Heart right ventricle (tissue), 16 donors: ENCODE measurements around the gene CAMK1D. TPM values are rescaled to one million over a fixed set of nuclear protein-coding genes. Genes with fewer than 3 reads are reported as not detected.

Experiments used
- ATAC-seq, 8 donors: fragments of 200-7000 bp; cut with Tn5 transposase; one replicate each; pipeline ENCODE4 v1.9.1; 2020; ENCODE audit warnings: mild to moderate bottlenecking in 8 of 8, moderate library complexity in 8 of 8, moderate number of reproducible peaks in 1 of 8
- DNase-seq, 2 donors: peaks; one replicate each; pipeline ENCODE4 v3.0.0-alpha.2; 2020
- H3K27ac ChIP-seq, 10 donors: fragments of 200-600 bp; sonication (generic) in 2 of 10; one replicate each; pipeline versions ENCODE4 v1.5.0 to v1.8.0; 2020 to 2022; ENCODE audit warnings: mild to moderate bottlenecking in 3 of 10
- H3K27me3 ChIP-seq, 7 donors: fragments of 200-600 bp; one replicate each; pipeline ENCODE4 v1.8.0; 2021 to 2022; ENCODE audit warnings: mild to moderate bottlenecking in 2 of 7
- H3K36me3 ChIP-seq, 9 donors: fragments of 200-600 bp; sonication (generic) in 1 of 9; one replicate each; pipeline versions ENCODE4 v1.5.0 to v1.8.0; 2020 to 2022; ENCODE audit warnings: mild to moderate bottlenecking in 2 of 9
- H3K4me1 ChIP-seq, 9 donors: fragments of 200-600 bp; sonication (generic) in 1 of 9; one replicate each; pipeline versions ENCODE4 v1.5.0 to v1.8.0; 2020 to 2022; ENCODE audit warnings: mild to moderate bottlenecking in 4 of 9
- H3K4me3 ChIP-seq, 10 donors: fragments of 200-600 bp; sonication (generic) in 2 of 10; one replicate each; pipeline versions ENCODE4 v1.5.0 to v1.8.0; 2020 to 2022; ENCODE audit warnings: mild to moderate bottlenecking in 7 of 10, moderate library complexity in 2 of 10
- H3K9me3 ChIP-seq, 11 donors: fragments of 200-600 bp in 10 of 11; sonication (generic) in 2 of 11; one replicate each; pipeline versions ENCODE4 v1.5.0 to v1.8.0; 2013 to 2022; ENCODE audit warnings: mild to moderate bottlenecking in 2 of 11, control low read depth in 1 of 11, moderate library complexity in 1 of 11
- WGBS, 2 donors: extraction: QIAGEN DNeasy Blood & Tissue Kit; methylation state at CpG; one replicate each; pipeline ENCODE4 v1.1.7; 2013; ENCODE audit warnings: inconsistent platforms in 1 of 2; 5-methylcytosine and 5-hydroxymethylcytosine counted together
- intact Hi-C, 10 donors: fragments of 100-400 bp; cut with DNase I; formaldehyde crosslinking; loops; one replicate each; pipeline versions ENCODE4 v1.11.1 to v1.14.2; 2022
- polyA plus RNA-seq, 2 donors: library from polyadenylated mRNA; stranded (reverse); fragments of 200-250 nt; gene quantifications; one replicate each; pipeline ENCODE4 v1.2.3, GENCODE V29; 2013
- total RNA-seq, 10 donors: library from RNA; stranded (reverse); fragmentation: NEBNext Ultra II Directional in 3 of 10; extraction: Animal tissue kit (Norgen Biotek cat#: 25700) in 3 of 10; gene quantifications; one replicate each; pipeline versions ENCODE4 v1.2.1 to v1.2.4, GENCODE V29; 2021 to 2023
- TF ChIP-seq, protein P1 (sequence below), 9 donors: fragments of 200-600 bp; sonication (generic) in 2 of 9; IDR thresholded peaks; one replicate each; pipeline versions ENCODE4 v1.5.0 to v1.8.0; 2021 to 2022; ENCODE audit warnings: antibody characterized with exemption in 9 of 9, mild to moderate bottlenecking in 5 of 9, moderate library complexity in 1 of 9
- donor health status: Arrhythmogenic right ventricular cardiomyopathy.
- donor health status: ischemic (EF 13 %, LVEDD 7.1; RV severe dilation, severe dysfunction).
- donor health status: healthy with polysubstance abuse.
- donor health status: DM: no; HTN: yes; CAD: no.
- donor health status: DM: no; HTN: no; CAD: no.
- donor health status: ischemic (EF 25% LVEDD 6.9; RV normal size, moderate dysfunction).
- donor health status: ischemic (EF 25% LVEDD 5.7; RV mildly dilated, moderate dysfunction).
- donor health status: healthy.
- donor health status: DM: yes; HTN: yes; CAD: no.
- donor health status: Ischemic cardiomyopathy.
- donor health status: ischemic (EF 35%, LVEDD 5.7; RV mildly dilated, moderate dysfunction).
- donor health status: nonischemic (EF 11% LVEDD 7.7; RV severe dilation, severe dysfunction).
- donor health status: DM: yes; HTN: yes; CAD: no.
- donor health status: PGD.
- donor health status: ischemic (EF 29% LVEDD 5.4; RV normal size, mild dysfunction).
- donor health status: nonischemic (EF 23%, LVEDD 6.1; RV moderate dilation, normal function).

Gene CAMK1D
- total and polyA plus RNA-seq, 12 donors = 1.3 to 17.7 (median 2.6) TPM

- H3K36me3 ChIP-seq = no peaks in the 10 kb centered on the region
- intact Hi-C loops = no loop called here
- H3K27me3 ChIP-seq = no peaks in the 10 kb centered on the region
- peaks cover 0 to 14% (median 4%) of the 10 kb centered on the region in 11 donors for H3K9me3 ChIP-seq
- DNase-seq = no peak
- ATAC-seq = no peak
- TF ChIP-seq, protein P1, sequence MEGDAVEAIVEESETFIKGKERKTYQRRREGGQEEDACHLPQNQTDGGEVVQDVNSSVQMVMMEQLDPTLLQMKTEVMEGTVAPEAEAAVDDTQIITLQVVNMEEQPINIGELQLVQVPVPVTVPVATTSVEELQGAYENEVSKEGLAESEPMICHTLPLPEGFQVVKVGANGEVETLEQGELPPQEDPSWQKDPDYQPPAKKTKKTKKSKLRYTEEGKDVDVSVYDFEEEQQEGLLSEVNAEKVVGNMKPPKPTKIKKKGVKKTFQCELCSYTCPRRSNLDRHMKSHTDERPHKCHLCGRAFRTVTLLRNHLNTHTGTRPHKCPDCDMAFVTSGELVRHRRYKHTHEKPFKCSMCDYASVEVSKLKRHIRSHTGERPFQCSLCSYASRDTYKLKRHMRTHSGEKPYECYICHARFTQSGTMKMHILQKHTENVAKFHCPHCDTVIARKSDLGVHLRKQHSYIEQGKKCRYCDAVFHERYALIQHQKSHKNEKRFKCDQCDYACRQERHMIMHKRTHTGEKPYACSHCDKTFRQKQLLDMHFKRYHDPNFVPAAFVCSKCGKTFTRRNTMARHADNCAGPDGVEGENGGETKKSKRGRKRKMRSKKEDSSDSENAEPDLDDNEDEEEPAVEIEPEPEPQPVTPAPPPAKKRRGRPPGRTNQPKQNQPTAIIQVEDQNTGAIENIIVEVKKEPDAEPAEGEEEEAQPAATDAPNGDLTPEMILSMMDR (IDR thresholded peaks at IDR 0.05) = no peak
- H3K4me1 ChIP-seq = no peaks in the 10 kb centered on the region
- no peak overlapping the region for H3K27ac ChIP-seq
- WGBS, 2 donors = 88 to 89% methylated on average over 12 of the region's 12 CpGs
- no peak overlapping the region for H3K4me3 ChIP-seq
These were observed 32.3 kb downstream of the CAMK1D start for GRCh38 chr10:12381536-12382156.

DNA sequence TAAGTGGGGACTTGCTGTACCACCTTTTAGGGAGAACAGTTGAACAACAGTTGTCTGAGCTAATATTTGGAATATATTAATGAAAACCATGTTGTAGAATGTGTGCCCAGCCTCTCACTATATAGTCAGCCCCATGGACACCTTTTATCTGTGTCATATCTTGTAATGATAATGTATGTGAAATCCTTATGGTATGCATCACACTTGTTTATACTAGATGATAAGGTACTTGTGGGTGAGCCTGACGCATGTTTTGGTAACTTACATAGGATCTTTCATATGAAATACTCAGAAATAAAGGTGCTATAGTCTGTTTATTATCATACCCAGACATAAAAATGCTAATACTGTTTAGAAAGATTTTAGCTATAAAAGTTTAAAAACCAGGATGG lies 32.8 kb downstream of the CAMK1D start:
- intact Hi-C loops = no loop called here
- Histone ChIP-seq H3K4me1 (no peaks in the 10 kb centered on the region), H3K36me3 (no peaks in the 10 kb centered on the region), H3K9me3 (peaks cover 0 to 14% (median 4%) of the 10 kb centered on the region in 11 donors), H3K27me3 (no peaks in the 10 kb centered on the region), H3K4me3 (no peak overlapping the region), H3K27ac (no peak overlapping the region)
- DNase-seq = no peak
- TF ChIP-seq, protein P1 (IDR thresholded peaks at IDR 0.05) = no peak
- ATAC-seq = no peak
- WGBS, 2 donors = 93 to 95% methylated on average over 1 of the region's 1 CpG

GRCh38 chr10:12382956-12383531 lies 33.7 kb downstream of the CAMK1D start:
- H3K27ac ChIP-seq = no peak overlapping the region
- intact Hi-C loops = no loop called here
- TF ChIP-seq, protein P1 (IDR thresholded peaks at IDR 0.05) = no peak
- no peaks in the 10 kb centered on the region for H3K36me3 ChIP-seq
- DNase-seq (no peak), ATAC-seq (no peak)
- H3K27me3 ChIP-seq = peaks cover 0 to 5% (median 0%) of the 10 kb centered on the region in 7 donors
- H3K4me1 ChIP-seq = no peaks in the 10 kb centered on the region
- 90 to 93% methylated on average over 4 of the region's 4 CpGs for WGBS, 2 donors
- peaks cover 0 to 14% (median 4%) of the 10 kb centered on the region in 11 donors for H3K9me3 ChIP-seq
- H3K4me3 ChIP-seq = no peak overlapping the region

DNA sequence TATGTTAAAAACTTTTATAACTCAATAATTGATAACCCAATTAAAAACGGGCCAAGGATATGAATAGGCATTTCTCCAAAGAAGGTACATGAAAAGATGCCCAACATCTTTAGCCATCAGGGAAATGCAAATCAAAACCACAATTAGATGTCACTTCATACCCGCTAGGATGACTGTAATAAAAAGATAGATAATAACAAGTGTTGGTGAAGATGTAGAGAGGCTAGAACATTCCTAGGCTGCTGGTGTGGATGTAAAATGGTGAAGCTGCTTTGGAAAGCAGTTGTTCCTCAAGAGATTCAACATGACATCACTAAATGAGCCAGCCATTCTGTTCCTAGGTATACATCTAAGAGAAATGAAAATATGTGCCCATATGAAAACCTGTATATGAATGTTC lies 35.6 kb downstream of the CAMK1D start:
- no peak overlapping the region for H3K4me3 ChIP-seq
- intact Hi-C loops = no loop called here
- peaks cover 0 to 14% (median 4%) of the 10 kb centered on the region in 11 donors for H3K9me3 ChIP-seq
- peaks cover 0 to 5% (median 0%) of the 10 kb centered on the region in 7 donors for H3K27me3 ChIP-seq
- H3K36me3 ChIP-seq = no peaks in the 10 kb centered on the region
- DNase-seq (no peak), ATAC-seq (no peak)
- no peak overlapping the region for H3K27ac ChIP-seq
- H3K4me1 ChIP-seq = peaks cover 0 to 12% (median 7%) of the 10 kb centered on the region in 9 donors
- TF ChIP-seq, protein P1 (IDR thresholded peaks at IDR 0.05) = no peak
- 91 to 98% methylated on average over 2 of the region's 2 CpGs for WGBS, 2 donors
